Neural cell (in vitro differentiated cells): ENCODE data around the gene KCNJ16. TPM values are rescaled to one million over a fixed set of nuclear protein-coding genes. Genes with fewer than 3 reads are reported as not detected.

ENCODE experiments used
- H2AFZ ChIP-seq: fragments of 200-600, 300-800 bp; sonication (generic), shearing (Covaris generic); 2 replicates; pipeline ENCODE4 v1.6.0; 2014; ENCODE audit warnings: low read depth, mild to moderate bottlenecking, antibody characterized with exemption, low read length, moderate library complexity
- H3F3A ChIP-seq: fragments of 200-600 bp; shearing (Covaris generic); 2 replicates; pipeline ENCODE4 v1.6.1; 2016; ENCODE audit warnings: mild to moderate bottlenecking, moderate library complexity, mixed read lengths, antibody characterized with exemption, low read length; ENCODE audit not compliant: insufficient read depth, poor library complexity, severe bottlenecking
- H3K27ac ChIP-seq: fragments of 200-600, 300-800 bp; sonication (generic), shearing (Covaris generic); 2 replicates; pipeline ENCODE4 v1.5.1; 2014; ENCODE audit warnings: mild to moderate bottlenecking, low read length, moderate library complexity
- H3K27me3 ChIP-seq: fragments of 300-800, 200-600 bp; sonication (generic), shearing (Covaris generic); 2 replicates; pipeline ENCODE4 v1.6.0; 2014; ENCODE audit warnings: mild to moderate bottlenecking, low read depth, low read length, moderate library complexity; ENCODE audit not compliant: insufficient read depth
- H3K36me3 ChIP-seq: fragments of 300-800, 200-600 bp; sonication (generic), shearing (Covaris generic); 2 replicates; pipeline ENCODE4 v1.5.1; 2014; ENCODE audit warnings: mild to moderate bottlenecking, antibody characterized with exemption, low read length, moderate library complexity; ENCODE audit not compliant: insufficient read depth
- H3K4me2 ChIP-seq: fragments of 300-800, 200-600 bp; sonication (generic), shearing (Covaris generic); 2 replicates; pipeline ENCODE4 v1.6.0; 2014; ENCODE audit warnings: mild to moderate bottlenecking, low read length
- H3K4me3 ChIP-seq: fragments of 300-800, 200-600 bp; sonication (generic), shearing (Covaris generic); 2 replicates; pipeline ENCODE4 v1.5.1; 2014; ENCODE audit warnings: mild to moderate bottlenecking, low read length, moderate library complexity
- H3K79me2 ChIP-seq: fragments of 200-600 bp; shearing (Covaris generic); replicated peaks from 2 replicates; pipeline ENCODE4 v1.6.0; 2014; ENCODE audit warnings: mild to moderate bottlenecking, low read length, moderate library complexity; ENCODE audit not compliant: insufficient read depth
- H3K9ac ChIP-seq: fragments of 300-800, 200-600 bp; sonication (generic), shearing (Covaris generic); 2 replicates; pipeline ENCODE4 v1.6.1; 2016; ENCODE audit warnings: mild to moderate bottlenecking, low read length, mixed read lengths
- H3K9me2 ChIP-seq: fragments of 200-600 bp; shearing (Covaris generic); 2 replicates; pipeline ENCODE4 v1.6.1; 2016; ENCODE audit warnings: mild to moderate bottlenecking, low read length, mixed read lengths; ENCODE audit not compliant: insufficient read depth
- H3K9me3 ChIP-seq: fragments of 200-600, 300-800 bp; sonication (generic), shearing (Covaris generic); 2 replicates; pipeline ENCODE4 v1.6.1; 2016; ENCODE audit warnings: mild to moderate bottlenecking, mixed run types, low read length, moderate library complexity, mixed read lengths
- H4K20me1 ChIP-seq: fragments of 200-600 bp; shearing (Covaris generic); 2 replicates; pipeline ENCODE4 v1.6.1; 2016; ENCODE audit warnings: mild to moderate bottlenecking, mixed run types; ENCODE audit not compliant: insufficient read depth
- EP300 ChIP-seq: fragments of 450-650 bp; conservative IDR thresholded peaks from 2 replicates; pipeline ENCODE4 v1.6.1; 2014; ENCODE audit warnings: antibody characterized with exemption, mild to moderate bottlenecking, moderate library complexity; ENCODE audit not compliant: poor library complexity, severe bottlenecking
- EZH2 ChIP-seq: fragments of 200-600, 300-800 bp; shearing (Covaris generic), sonication (generic); IDR thresholded peaks from 2 replicates; pipeline ENCODE4 v1.6.1; 2014; ENCODE audit warnings: antibody characterized with exemption, low read length, borderline replicate concordance, mild to moderate bottlenecking; ENCODE audit not compliant: insufficient read depth, poor library complexity, severe bottlenecking
- MXI1 ChIP-seq: fragments of 450-650 bp; conservative IDR thresholded peaks from 2 replicates; pipeline ENCODE4 v1.6.1; 2014; ENCODE audit warnings: antibody characterized with exemption, mild to moderate bottlenecking; ENCODE audit not compliant: poor library complexity, severe bottlenecking
- POLR2AphosphoS5 ChIP-seq: IDR thresholded peaks from 2 replicates; pipeline ENCODE4 v1.6.1; 2012
- RAD21 ChIP-seq: fragments of 450-650 bp; conservative IDR thresholded peaks from 2 replicates; pipeline ENCODE4 v1.6.1; 2014; ENCODE audit warnings: antibody characterized with exemption, mild to moderate bottlenecking, moderate library complexity
- SMC3 ChIP-seq: fragments of 450-650 bp; conservative IDR thresholded peaks from 2 replicates; pipeline ENCODE4 v1.6.1; 2014; ENCODE audit warnings: antibody characterized with exemption, mild to moderate bottlenecking, moderate library complexity; ENCODE audit not compliant: poor library complexity
- TAF1 ChIP-seq: IDR thresholded peaks from 2 replicates; pipeline ENCODE4 v1.6.1; 2012; ENCODE audit warnings: low read depth
- polyA plus RNA-seq: library from polyadenylated mRNA; depleted of rRNA; stranded (reverse); fragments of >200 nt; gene quantifications from 2 replicates; pipeline ENCODE4 v1.2.3, GENCODE V29; 2014
- TF ChIP-seq, protein P1 (sequence below): fragments of 450-650 bp; IDR thresholded peaks from 2 replicates; pipeline ENCODE4 v1.5.1; 2014; ENCODE audit warnings: antibody characterized with exemption, mild to moderate bottlenecking, moderate library complexity; ENCODE audit not compliant: poor library complexity, severe bottlenecking
- TF ChIP-seq, protein P2 (sequence below): IDR thresholded peaks from 2 replicates; pipeline ENCODE4 v1.6.1; 2012; ENCODE audit warnings: borderline replicate concordance

KCNJ16 gene
- polyA plus RNA-seq, 1 donor from 2014 or later = 1.7 TPM

DNA sequence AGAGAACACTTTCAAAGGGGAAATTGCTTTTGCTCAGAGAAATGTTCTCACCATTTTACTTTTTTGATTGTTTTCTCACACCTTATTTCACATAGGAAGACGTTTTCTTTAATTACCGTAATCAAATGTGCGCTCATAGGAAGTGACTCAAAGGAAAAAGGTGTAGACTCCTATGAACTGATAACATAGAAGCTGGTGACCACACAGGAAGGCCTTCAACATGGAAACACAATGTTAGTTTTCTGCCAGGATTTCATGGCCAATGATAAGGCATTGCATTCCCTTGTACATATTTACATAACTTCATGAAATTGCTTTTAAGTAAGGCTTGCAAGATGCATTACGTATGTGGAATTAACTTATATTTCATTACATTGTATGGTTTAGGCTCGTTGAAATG, 40.9 kb upstream of the KCNJ16 start:
- Histone ChIP-seq H3K9ac (no peak overlapping the region), H3K4me2 (no peak overlapping the region), H3K9me3 (no peaks in the 10 kb centered on the region), H4K20me1 (no peaks in the 10 kb centered on the region), H3K79me2 (no peaks in the 10 kb centered on the region), H3K4me3 (no peak overlapping the region), H3F3A (no peaks in the 10 kb centered on the region), H2AFZ (no peak overlapping the region), H3K27me3 (no peaks in the 10 kb centered on the region), H3K27ac (no peak overlapping the region), H3K9me2 (no peaks in the 10 kb centered on the region), H3K36me3 (no peaks in the 10 kb centered on the region)
- no peak for TF ChIP-seq SMC3

DNA sequence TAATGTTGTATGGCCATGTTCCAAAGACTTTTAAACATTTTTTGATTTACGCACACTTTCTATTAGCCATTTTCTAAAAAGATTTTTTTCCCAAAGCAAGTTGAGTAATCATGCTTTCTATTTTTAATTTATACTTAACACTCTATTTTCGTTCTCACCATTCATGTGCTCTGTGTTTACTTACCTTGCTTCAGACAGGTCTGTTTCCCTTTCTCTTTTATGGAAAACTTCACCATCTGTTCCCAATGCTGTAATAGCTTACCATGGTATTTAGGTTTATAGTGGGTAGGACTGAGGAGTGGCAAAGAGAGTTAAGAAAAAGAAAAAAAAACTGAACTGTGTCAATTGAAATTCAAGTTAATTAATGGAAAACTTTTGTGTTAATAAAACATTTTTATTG, 37.5 kb upstream of the KCNJ16 start:
- Histone ChIP-seq H3K9me3 (no peaks in the 10 kb centered on the region), H3K36me3 (no peaks in the 10 kb centered on the region), H3F3A (no peaks in the 10 kb centered on the region), H4K20me1 (no peaks in the 10 kb centered on the region), H3K27ac (no peak overlapping the region), H3K27me3 (no peaks in the 10 kb centered on the region), H3K4me2 (no peak overlapping the region), H3K9me2 (no peaks in the 10 kb centered on the region), H3K79me2 (no peaks in the 10 kb centered on the region), H3K9ac (no peak overlapping the region), H3K4me3 (no peak overlapping the region), H2AFZ (no peak overlapping the region)
- TF ChIP-seq MXI1 (no peak), EP300 (no peak), POLR2AphosphoS5 (no peak), EZH2 (no peak), RAD21 (no peak), SMC3 (no peak), TAF1 (no peak)
- TF ChIP-seq, protein P1, sequence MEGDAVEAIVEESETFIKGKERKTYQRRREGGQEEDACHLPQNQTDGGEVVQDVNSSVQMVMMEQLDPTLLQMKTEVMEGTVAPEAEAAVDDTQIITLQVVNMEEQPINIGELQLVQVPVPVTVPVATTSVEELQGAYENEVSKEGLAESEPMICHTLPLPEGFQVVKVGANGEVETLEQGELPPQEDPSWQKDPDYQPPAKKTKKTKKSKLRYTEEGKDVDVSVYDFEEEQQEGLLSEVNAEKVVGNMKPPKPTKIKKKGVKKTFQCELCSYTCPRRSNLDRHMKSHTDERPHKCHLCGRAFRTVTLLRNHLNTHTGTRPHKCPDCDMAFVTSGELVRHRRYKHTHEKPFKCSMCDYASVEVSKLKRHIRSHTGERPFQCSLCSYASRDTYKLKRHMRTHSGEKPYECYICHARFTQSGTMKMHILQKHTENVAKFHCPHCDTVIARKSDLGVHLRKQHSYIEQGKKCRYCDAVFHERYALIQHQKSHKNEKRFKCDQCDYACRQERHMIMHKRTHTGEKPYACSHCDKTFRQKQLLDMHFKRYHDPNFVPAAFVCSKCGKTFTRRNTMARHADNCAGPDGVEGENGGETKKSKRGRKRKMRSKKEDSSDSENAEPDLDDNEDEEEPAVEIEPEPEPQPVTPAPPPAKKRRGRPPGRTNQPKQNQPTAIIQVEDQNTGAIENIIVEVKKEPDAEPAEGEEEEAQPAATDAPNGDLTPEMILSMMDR = no peak
- TF ChIP-seq, protein P2, sequence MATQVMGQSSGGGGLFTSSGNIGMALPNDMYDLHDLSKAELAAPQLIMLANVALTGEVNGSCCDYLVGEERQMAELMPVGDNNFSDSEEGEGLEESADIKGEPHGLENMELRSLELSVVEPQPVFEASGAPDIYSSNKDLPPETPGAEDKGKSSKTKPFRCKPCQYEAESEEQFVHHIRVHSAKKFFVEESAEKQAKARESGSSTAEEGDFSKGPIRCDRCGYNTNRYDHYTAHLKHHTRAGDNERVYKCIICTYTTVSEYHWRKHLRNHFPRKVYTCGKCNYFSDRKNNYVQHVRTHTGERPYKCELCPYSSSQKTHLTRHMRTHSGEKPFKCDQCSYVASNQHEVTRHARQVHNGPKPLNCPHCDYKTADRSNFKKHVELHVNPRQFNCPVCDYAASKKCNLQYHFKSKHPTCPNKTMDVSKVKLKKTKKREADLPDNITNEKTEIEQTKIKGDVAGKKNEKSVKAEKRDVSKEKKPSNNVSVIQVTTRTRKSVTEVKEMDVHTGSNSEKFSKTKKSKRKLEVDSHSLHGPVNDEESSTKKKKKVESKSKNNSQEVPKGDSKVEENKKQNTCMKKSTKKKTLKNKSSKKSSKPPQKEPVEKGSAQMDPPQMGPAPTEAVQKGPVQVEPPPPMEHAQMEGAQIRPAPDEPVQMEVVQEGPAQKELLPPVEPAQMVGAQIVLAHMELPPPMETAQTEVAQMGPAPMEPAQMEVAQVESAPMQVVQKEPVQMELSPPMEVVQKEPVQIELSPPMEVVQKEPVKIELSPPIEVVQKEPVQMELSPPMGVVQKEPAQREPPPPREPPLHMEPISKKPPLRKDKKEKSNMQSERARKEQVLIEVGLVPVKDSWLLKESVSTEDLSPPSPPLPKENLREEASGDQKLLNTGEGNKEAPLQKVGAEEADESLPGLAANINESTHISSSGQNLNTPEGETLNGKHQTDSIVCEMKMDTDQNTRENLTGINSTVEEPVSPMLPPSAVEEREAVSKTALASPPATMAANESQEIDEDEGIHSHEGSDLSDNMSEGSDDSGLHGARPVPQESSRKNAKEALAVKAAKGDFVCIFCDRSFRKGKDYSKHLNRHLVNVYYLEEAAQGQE = no peak

DNA sequence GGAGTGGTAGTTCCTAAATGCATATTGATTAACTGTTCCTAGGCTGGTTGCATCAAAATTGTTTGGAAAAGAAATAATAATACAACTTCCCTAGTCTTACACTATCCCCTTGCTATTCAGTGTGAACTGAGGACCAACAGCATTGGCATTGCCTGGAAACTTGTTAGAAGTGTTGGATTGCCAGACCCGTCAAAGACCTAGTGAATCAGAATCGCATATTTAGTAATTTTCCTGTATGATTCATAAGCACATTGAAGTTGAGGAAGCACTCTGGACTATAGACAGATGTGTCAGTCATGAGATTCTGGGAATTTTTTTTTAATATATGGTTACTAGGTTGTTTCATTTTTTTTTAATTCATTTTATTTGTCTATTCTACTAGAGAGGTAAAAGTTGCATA, 34.7 kb upstream of the KCNJ16 start:
- Histone ChIP-seq H3F3A (no peaks in the 10 kb centered on the region), H2AFZ (no peak overlapping the region), H3K36me3 (no peaks in the 10 kb centered on the region), H3K27ac (no peak overlapping the region), H3K79me2 (no peaks in the 10 kb centered on the region), H3K9ac (no peak overlapping the region), H3K27me3 (no peaks in the 10 kb centered on the region), H3K4me2 (no peak overlapping the region), H4K20me1 (no peaks in the 10 kb centered on the region), H3K9me3 (no peaks in the 10 kb centered on the region), H3K4me3 (no peak overlapping the region), H3K9me2 (no peaks in the 10 kb centered on the region)
- TF ChIP-seq MXI1 (no peak), EP300 (no peak), RAD21 (no peak), TAF1 (no peak)
- TF ChIP-seq, protein P1 = no peak
